Small intestine (tissue), 7 donors: ENCODE measurements around the gene CACNB3. TPM values are rescaled to one million over a fixed set of nuclear protein-coding genes. Genes with fewer than 3 reads are reported as not detected.
A peak's percentile ranks its signal among the peaks of the same experiment; 100 is the strongest.

ENCODE experiments used
- DNase-seq, 2 donors: peaks; one replicate each; pipeline versions ENCODE4 v3.0.0 to v3.0.0-alpha.2; 2013
- FAIRE-seq: peaks from 2 replicates; lab custom pipeline; 2012; peaks lifted over from hg19 to GRCh38; lab: Jason Lieb, UNC
- H3K27ac ChIP-seq, 3 donors: one replicate each; pipeline ENCODE4 v1.5.1; 2013; ENCODE audit warnings: low read length in 2 of 3, mild to moderate bottlenecking in 2 of 3, control low read depth in 1 of 3, inconsistent platforms in 1 of 3, low read depth in 1 of 3, moderate library complexity in 1 of 3
- H3K27me3 ChIP-seq, 3 donors: one replicate each; pipeline ENCODE4 v1.6.1; 2013; ENCODE audit warnings: low read length in 3 of 3, inconsistent platforms in 1 of 3; ENCODE audit not compliant: control insufficient read depth in 3 of 3, insufficient read depth in 3 of 3
- H3K36me3 ChIP-seq, 3 donors: one replicate each; pipeline ENCODE4 v1.6.1; 2013; ENCODE audit warnings: low read length in 3 of 3, inconsistent platforms in 1 of 3, low read depth in 1 of 3, mild to moderate bottlenecking in 1 of 3, moderate library complexity in 1 of 3; ENCODE audit not compliant: control insufficient read depth in 3 of 3, insufficient read depth in 2 of 3
- H3K4me1 ChIP-seq, 3 donors: one replicate each; pipeline ENCODE4 v1.6.1; 2013; ENCODE audit warnings: low read length in 2 of 3, inconsistent platforms in 1 of 3, low read depth in 1 of 3, mild to moderate bottlenecking in 1 of 3, moderate library complexity in 1 of 3; ENCODE audit not compliant: control insufficient read depth in 3 of 3, insufficient read depth in 2 of 3
- H3K4me3 ChIP-seq, 3 donors: one replicate each; pipeline ENCODE4 v1.5.1; 2013; ENCODE audit warnings: low read length in 3 of 3, control low read depth in 1 of 3, inconsistent platforms in 1 of 3, low read depth in 1 of 3, mild to moderate bottlenecking in 1 of 3, moderate library complexity in 1 of 3
- H3K9me3 ChIP-seq, 2 donors: one replicate each; pipeline ENCODE4 v1.6.1; 2013; ENCODE audit warnings: low read depth in 1 of 2, low read length in 1 of 2; ENCODE audit not compliant: control insufficient read depth in 2 of 2, insufficient read depth in 1 of 2
- WGBS, 3 donors: extraction: QIAGEN DNeasy Blood & Tissue Kit; methylation state at CpG; one replicate each; pipeline ENCODE4 v1.1.7; 2013; 5-methylcytosine and 5-hydroxymethylcytosine counted together
- polyA plus RNA-seq, 4 donors: library from polyadenylated mRNA; stranded (reverse) in 3 of 4; unstranded in 1 of 4; fragments of 200-250 nt in 3 of 4; fragments of 120-200 nt in 1 of 4; gene quantifications; one replicate each; pipeline versions ENCODE4 v1.2.1 to v1.2.3, GENCODE V29; 2013
- donor health status: healthy with polysubstance abuse.
- donor health status: control.
- donor health status: control.
- donor health status: Bipolar disorder and iron deficiency.
- donor health status: healthy.

CACNB3 gene
- polyA plus RNA-seq, 4 donors = 11.6 to 12.2 (median 12.0) TPM

GRCh38 chr12:48794870-48795269 is 23.4 kb upstream of the CACNB3 start:
- FAIRE-seq (no peak), DNase-seq (peak; percentile 44 to 56)
- Histone ChIP-seq H3K4me3 (no peak overlapping the region), H3K36me3 (no peaks in the 10 kb centered on the region), H3K27ac (peak overlapping the region; percentile 45 to 82 (median 71)), H3K4me1 (peaks cover 0 to 27% (median 0%) of the 10 kb centered on the region in 3 donors), H3K9me3 (no peaks in the 10 kb centered on the region), H3K27me3 (no peaks in the 10 kb centered on the region)
- 29 to 66% (median 39%) methylated on average over 3 of the region's 3 CpGs for WGBS, 3 donors

GRCh38 chr12:48795550-48796455 is 22.5 kb upstream of the CACNB3 start:
- no peak for FAIRE-seq
- WGBS, 3 donors = 17 to 22% (median 21%) methylated on average over 12 of the region's 12 CpGs
- Histone ChIP-seq H3K36me3 (no peaks in the 10 kb centered on the region), H3K4me1 (peaks cover 0 to 19% (median 0%) of the 10 kb centered on the region in 3 donors), H3K9me3 (no peaks in the 10 kb centered on the region), H3K27me3 (peaks cover 0 to 3% (median 0%) of the 10 kb centered on the region in 3 donors), H3K27ac (peak overlapping the region; percentile 45 to 82 (median 73)), H3K4me3 (no peak overlapping the region)
- DNase-seq = peak; percentile 92 to 98

GRCh38 chr12:48796976-48797375 is 21.3 kb upstream of the CACNB3 start:
- DNase-seq = no peak
- FAIRE-seq = no peak
- Histone ChIP-seq H3K9me3 (no peaks in the 10 kb centered on the region), H3K4me3 (no peak overlapping the region), H3K4me1 (peaks cover 0 to 19% (median 0%) of the 10 kb centered on the region in 3 donors), H3K27ac (no peak overlapping the region), H3K27me3 (peaks cover 0 to 3% (median 0%) of the 10 kb centered on the region in 3 donors), H3K36me3 (no peaks in the 10 kb centered on the region)
- 76 to 82% (median 80%) methylated on average over 3 of the region's 3 CpGs for WGBS, 3 donors

GRCh38 chr12:48800457-48800856 is 17.8 kb upstream of the CACNB3 start:
- no peak for FAIRE-seq
- no peaks in the 10 kb centered on the region for H3K36me3 ChIP-seq
- WGBS, 3 donors = 88 to 90% (median 89%) methylated on average over 14 of the region's 14 CpGs

GRCh38 chr12:48800971-48801370 is 17.3 kb upstream of the CACNB3 start:
- DNase-seq (no peak), FAIRE-seq (no peak)
- peaks cover 0 to 11% (median 0%) of the 10 kb centered on the region in 3 donors for H3K4me1 ChIP-seq
- 83 to 84% (median 84%) methylated on average over 14 of the region's 14 CpGs for WGBS, 3 donors
- H3K27ac ChIP-seq = no peak overlapping the region
- no peak overlapping the region for H3K4me3 ChIP-seq
- H3K27me3 ChIP-seq = peaks cover 0 to 3% (median 0%) of the 10 kb centered on the region in 3 donors
- no peaks in the 10 kb centered on the region for H3K9me3 ChIP-seq
- no peaks in the 10 kb centered on the region for H3K36me3 ChIP-seq

More at GRCh38 chr12:48800457-48800856, 17.8 kb upstream of the CACNB3 start:
- H3K4me1 ChIP-seq = peaks cover 0 to 16% (median 0%) of the 10 kb centered on the region in 3 donors
- H3K27me3 ChIP-seq = peaks cover 0 to 3% (median 0%) of the 10 kb centered on the region in 3 donors
- peak in 1 of 2 donors; percentile 1 for DNase-seq
- no peak overlapping the region for H3K27ac ChIP-seq
- H3K4me3 ChIP-seq = no peak overlapping the region
- H3K9me3 ChIP-seq = no peaks in the 10 kb centered on the region

GRCh38 chr12:48803675-48804074 is 14.6 kb upstream of the CACNB3 start:
- H3K27me3 ChIP-seq = peaks cover 0 to 3% (median 0%) of the 10 kb centered on the region in 3 donors
- H3K4me1 ChIP-seq = peaks cover 0 to 7% (median 0%) of the 10 kb centered on the region in 3 donors
- H3K4me3 ChIP-seq = no peak overlapping the region
- no peak overlapping the region for H3K27ac ChIP-seq
- no peaks in the 10 kb centered on the region for H3K9me3 ChIP-seq
- H3K36me3 ChIP-seq = no peaks in the 10 kb centered on the region
- FAIRE-seq (no peak), DNase-seq (no peak)
- WGBS, 3 donors = 45 to 61% (median 46%) methylated on average over 1 of the region's 1 CpG

GRCh38 chr12:48807981-48808380 is 10.3 kb upstream of the CACNB3 start:
- H3K4me3 ChIP-seq = no peak overlapping the region
- H3K27ac ChIP-seq = no peak overlapping the region
- no peaks in the 10 kb centered on the region for H3K9me3 ChIP-seq
- no peak for FAIRE-seq
- peaks cover 0 to 25% (median 0%) of the 10 kb centered on the region in 3 donors for H3K4me1 ChIP-seq
- WGBS, 3 donors = 90 to 94% (median 92%) methylated on average over 3 of the region's 3 CpGs
- no peaks in the 10 kb centered on the region for H3K27me3 ChIP-seq
- H3K36me3 ChIP-seq = no peaks in the 10 kb centered on the region
- no peak for DNase-seq

GRCh38 chr12:48810903-48811431 is 7.3 kb upstream of the CACNB3 start:
- H3K4me1 ChIP-seq = peaks cover 0 to 32% (median 4%) of the 10 kb centered on the region in 3 donors
- WGBS, 3 donors = 24 to 52% (median 43%) methylated on average over 5 of the region's 5 CpGs
- no peaks in the 10 kb centered on the region for H3K36me3 ChIP-seq
- no peak overlapping the region for H3K4me3 ChIP-seq
- FAIRE-seq = no peak
- H3K27me3 ChIP-seq = no peaks in the 10 kb centered on the region
- peak overlapping the region in 2 of 3 donors; percentile 13 to 71 for H3K27ac ChIP-seq
- DNase-seq = peak; percentile 57 to 69
- H3K9me3 ChIP-seq = no peaks in the 10 kb centered on the region
